ENCODE measurements around the gene F8.
"Not testable (repeated sequence)": the region's sequence is repeated elsewhere in the genome, so short reads cannot be mapped to it uniquely, and the experiment has no call there.

F8 gene

GRCh38 chrX:154829134-154829533 is 193.4 kb downstream of the F8 start:
- no peaks in the 10 kb centered on the region for H3K27me3 Mint-ChIP-seq
- H3K27ac Mint-ChIP-seq: peak overlapping the region; percentile 59
- no peak overlapping the region for H3K4me3 Mint-ChIP-seq
- H3K36me3 Mint-ChIP-seq (ENCODE audit: low read depth): no peaks in the 10 kb centered on the region
- no peaks in the 10 kb centered on the region for H3K9me3 Mint-ChIP-seq
- H3K4me1 Mint-ChIP-seq (ENCODE audit: low read depth): peaks cover 28% of the 10 kb centered on the region

GRCh38 chrX:154828016-154828408 is 194.5 kb downstream of the F8 start:
- H3K27me3 Mint-ChIP-seq: no peaks in the 10 kb centered on the region
- peaks cover 28% of the 10 kb centered on the region for H3K4me1 Mint-ChIP-seq (ENCODE audit: low read depth)
- no peaks in the 10 kb centered on the region for H3K9me3 Mint-ChIP-seq
- no peak overlapping the region for H3K4me3 Mint-ChIP-seq
- peak overlapping the region; percentile 38 for H3K27ac Mint-ChIP-seq
- H3K36me3 Mint-ChIP-seq (ENCODE audit: low read depth): no peaks in the 10 kb centered on the region

- no peaks in the 10 kb centered on the region for H3K36me3 Mint-ChIP-seq (ENCODE audit: low read depth)
These were observed 195.1 kb downstream of the F8 start for GRCh38 chrX:154827194-154828015.

GRCh38 chrX:154825586-154825985 is 196.9 kb downstream of the F8 start:
- not testable (repeated sequence) for H3K27ac Mint-ChIP-seq, H3K9me3 Mint-ChIP-seq

More at GRCh38 chrX:154827194-154828015, 195.1 kb downstream of the F8 start:
- peak overlapping the region; percentile 38 for H3K27ac Mint-ChIP-seq
- H3K4me1 Mint-ChIP-seq (ENCODE audit: low read depth): peaks cover 28% of the 10 kb centered on the region
- H3K27me3 Mint-ChIP-seq: no peaks in the 10 kb centered on the region
- H3K9me3 Mint-ChIP-seq: no peaks in the 10 kb centered on the region
- no peak overlapping the region for H3K4me3 Mint-ChIP-seq

GRCh38 chrX:154824638-154825037 is 197.9 kb downstream of the F8 start:
- no peaks in the 10 kb centered on the region for H3K27me3 Mint-ChIP-seq
- H3K27ac Mint-ChIP-seq: no peak overlapping the region
- no peaks in the 10 kb centered on the region for H3K9me3 Mint-ChIP-seq
- H3K36me3 Mint-ChIP-seq (ENCODE audit: low read depth): no peaks in the 10 kb centered on the region
- no peak overlapping the region for H3K4me3 Mint-ChIP-seq
- H3K4me1 Mint-ChIP-seq (ENCODE audit: low read depth): peaks cover 23% of the 10 kb centered on the region

More at GRCh38 chrX:154825586-154825985, 196.9 kb downstream of the F8 start:
- not testable (repeated sequence) for H3K27me3 Mint-ChIP-seq; H3K4me3 Mint-ChIP-seq; H3K36me3 Mint-ChIP-seq (ENCODE audit: low read depth)
- peaks cover 28% of the 10 kb centered on the region for H3K4me1 Mint-ChIP-seq (ENCODE audit: low read depth)

GRCh38 chrX:154822029-154822428 is 200.5 kb downstream of the F8 start:
- Mint-ChIP-seq H3K27me3 (no peaks in the 10 kb centered on the region), H3K4me1 (ENCODE audit: low read depth) (no peaks in the 10 kb centered on the region), H3K36me3 (ENCODE audit: low read depth) (no peaks in the 10 kb centered on the region), H3K9me3 (no peaks in the 10 kb centered on the region), H3K4me3 (no peak overlapping the region), H3K27ac (no peak overlapping the region)

GRCh38 chrX:154821523-154821922 is 201.0 kb downstream of the F8 start:
- H3K27me3 Mint-ChIP-seq: no peaks in the 10 kb centered on the region
- H3K4me3 Mint-ChIP-seq: no peak overlapping the region
- H3K4me1 Mint-ChIP-seq (ENCODE audit: low read depth): no peaks in the 10 kb centered on the region
- no peaks in the 10 kb centered on the region for H3K36me3 Mint-ChIP-seq (ENCODE audit: low read depth)
- no peak overlapping the region for H3K27ac Mint-ChIP-seq
- H3K9me3 Mint-ChIP-seq: no peaks in the 10 kb centered on the region

- Mint-ChIP-seq H3K27ac (no peak overlapping the region), H3K4me1 (ENCODE audit: low read depth) (no peaks in the 10 kb centered on the region), H3K27me3 (no peaks in the 10 kb centered on the region), H3K36me3 (ENCODE audit: low read depth) (no peaks in the 10 kb centered on the region), H3K4me3 (no peak overlapping the region), H3K9me3 (no peaks in the 10 kb centered on the region)
These were observed 202.7 kb downstream of the F8 start for GRCh38 chrX:154819771-154820341.

GRCh38 chrX:154818916-154819770 is 203.4 kb downstream of the F8 start:
- no peak overlapping the region for H3K4me3 Mint-ChIP-seq
- H3K27ac Mint-ChIP-seq: no peak overlapping the region
- H3K9me3 Mint-ChIP-seq: no peaks in the 10 kb centered on the region
- H3K4me1 Mint-ChIP-seq (ENCODE audit: low read depth): no peaks in the 10 kb centered on the region
- no peaks in the 10 kb centered on the region for H3K27me3 Mint-ChIP-seq
- no peaks in the 10 kb centered on the region for H3K36me3 Mint-ChIP-seq (ENCODE audit: low read depth)

GRCh38 chrX:154817048-154817618 is 205.4 kb downstream of the F8 start:
- H3K4me3 Mint-ChIP-seq; H3K27ac Mint-ChIP-seq; H3K4me1 Mint-ChIP-seq (ENCODE audit: low read depth); H3K27me3 Mint-ChIP-seq; H3K36me3 Mint-ChIP-seq (ENCODE audit: low read depth); H3K9me3 Mint-ChIP-seq: not testable (repeated sequence)

- not testable (repeated sequence) for H3K9me3 Mint-ChIP-seq; H3K4me1 Mint-ChIP-seq (ENCODE audit: low read depth); H3K4me3 Mint-ChIP-seq; H3K27ac Mint-ChIP-seq; H3K27me3 Mint-ChIP-seq; H3K36me3 Mint-ChIP-seq (ENCODE audit: low read depth)
These were observed 206.1 kb downstream of the F8 start for GRCh38 chrX:154816326-154816898.

- Mint-ChIP-seq H3K4me3 (no peak overlapping the region), H3K4me1 (ENCODE audit: low read depth) (no peaks in the 10 kb centered on the region), H3K27me3 (no peaks in the 10 kb centered on the region), H3K36me3 (ENCODE audit: low read depth) (no peaks in the 10 kb centered on the region), H3K9me3 (no peaks in the 10 kb centered on the region), H3K27ac (no peak overlapping the region)
These were observed 207.2 kb downstream of the F8 start for GRCh38 chrX:154815274-154815818.

GRCh38 chrX:154813801-154814200 is 208.7 kb downstream of the F8 start:
- Mint-ChIP-seq H3K9me3 (no peaks in the 10 kb centered on the region), H3K27me3 (no peaks in the 10 kb centered on the region), H3K4me3 (no peak overlapping the region), H3K36me3 (ENCODE audit: low read depth) (no peaks in the 10 kb centered on the region), H3K4me1 (ENCODE audit: low read depth) (peaks cover 4% of the 10 kb centered on the region), H3K27ac (no peak overlapping the region)

- Mint-ChIP-seq H3K36me3 (ENCODE audit: low read depth) (no peaks in the 10 kb centered on the region), H3K9me3 (no peaks in the 10 kb centered on the region), H3K27me3 (no peaks in the 10 kb centered on the region), H3K4me1 (ENCODE audit: low read depth) (peaks cover 4% of the 10 kb centered on the region), H3K27ac (no peak overlapping the region), H3K4me3 (no peak overlapping the region)
These were observed 210.0 kb downstream of the F8 start for GRCh38 chrX:154812341-154813101.
